ENCODE data around the gene VWA5B1. TPM values are rescaled to one million over a fixed set of nuclear protein-coding genes. Genes with fewer than 3 reads are reported as not detected.

Gene VWA5B1
- polyA plus RNA-seq = 0.40 TPM
- long read RNA-seq, donor 1 = 0 reads
- long read RNA-seq, donor 2 = 0 reads
- long read RNA-seq, donor 3 = 0 reads
- long read RNA-seq, donor 4 = 0 reads
- long read RNA-seq, donor 5 = 0 reads
- long read RNA-seq, donor 6 = 0 reads
- long read RNA-seq, donor 7 = 0 reads
- long read RNA-seq, donor 8 = 0 reads
- long read RNA-seq, donor 9 = 0 reads
- long read RNA-seq, donor 10 = 0 reads
- long read RNA-seq, donor 11 = 0 reads

DNA sequence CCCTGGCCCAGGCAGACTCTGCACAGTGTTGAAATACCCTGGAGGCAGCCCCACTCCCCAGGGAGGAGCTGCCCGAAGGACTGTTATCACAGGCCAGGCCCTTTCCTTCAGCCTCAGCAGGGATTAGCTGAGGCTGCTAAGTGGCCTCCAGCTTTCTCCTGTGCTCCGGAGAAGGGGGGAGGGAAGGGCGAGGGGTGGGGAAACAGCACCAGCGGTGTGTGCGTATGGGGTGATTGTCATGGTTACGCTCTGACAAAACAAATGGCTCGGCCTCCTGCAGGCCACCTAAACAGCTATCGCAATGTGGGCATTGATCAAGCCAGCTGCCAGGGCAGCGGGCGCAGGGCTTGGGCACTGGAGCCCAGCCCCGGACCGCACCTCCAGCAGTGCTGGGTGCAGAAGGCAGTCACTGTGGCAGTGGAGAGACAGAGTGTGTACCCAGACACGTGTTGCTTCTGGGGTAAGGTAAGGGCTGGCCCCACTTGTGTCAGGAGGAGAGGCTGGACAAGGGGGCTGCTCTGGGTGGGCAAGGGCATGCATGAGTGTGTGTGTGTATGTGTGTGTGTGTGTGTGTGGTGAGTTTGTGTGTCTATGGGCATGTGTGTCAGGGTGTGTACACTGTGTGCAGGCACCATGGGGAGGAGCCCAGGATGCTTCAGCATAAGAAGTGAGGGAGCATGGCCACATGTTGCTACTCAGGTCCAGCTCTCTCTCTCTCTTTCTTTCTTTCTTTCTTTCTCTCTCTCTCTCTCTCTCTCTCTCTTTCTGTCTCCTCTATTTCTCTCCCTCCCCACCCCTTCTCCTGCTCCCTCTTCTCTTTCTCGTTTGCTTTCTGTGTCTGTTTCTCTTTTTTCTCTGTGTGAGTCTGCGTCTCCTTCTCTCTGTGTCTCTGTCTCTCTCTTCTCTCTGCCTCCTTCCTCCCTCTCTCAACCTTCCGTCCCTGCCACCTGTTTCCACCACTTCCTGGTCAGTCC is at the start of gene VWA5B1:
Gene VWA5B1, plus strand, starts transcription at position 252 of the 974 bp plus-strand sequence. CDS start 19,727 bp downstream, outside the sequence.
- no CpG with 5 or more reads among the region's 16 CpGs for WGBS (ENCODE audit: insufficient coverage, low lambda C conversion rate)
- DNase-seq = peak; percentile 64 to 78
- Histone ChIP-seq H3K36me3 (ENCODE audit: control insufficient read depth, insufficient read depth, low read length) (no peaks in the 10 kb centered on the region), H3K4me3 (ENCODE audit: low read length) (peak within 1 kb of the TSS; percentile 25), H3K4me1 (ENCODE audit: control insufficient read depth, insufficient read depth, low read length) (peaks cover 14% of the 10 kb centered on the region), H3K27me3 (ENCODE audit: control insufficient read depth, insufficient read depth, low read length) (peaks cover 12% of the 10 kb centered on the region), H3K27ac (ENCODE audit: low read length) (no peak within 1 kb of the TSS), H3K9me3 (ENCODE audit: control insufficient read depth, low read depth, low read length) (no peaks in the 10 kb centered on the region)

- WGBS (ENCODE audit: insufficient coverage, low lambda C conversion rate) = 80% methylated on average over 1 of the region's 37 CpGs
- no peak for DNase-seq
- no peaks in the 10 kb centered on the region for H3K36me3 ChIP-seq (ENCODE audit: control insufficient read depth, insufficient read depth, low read length)
These were observed 47.7 kb upstream of the VWA5B1 start for GRCh38 chr1:20242890-20243479.

DNA sequence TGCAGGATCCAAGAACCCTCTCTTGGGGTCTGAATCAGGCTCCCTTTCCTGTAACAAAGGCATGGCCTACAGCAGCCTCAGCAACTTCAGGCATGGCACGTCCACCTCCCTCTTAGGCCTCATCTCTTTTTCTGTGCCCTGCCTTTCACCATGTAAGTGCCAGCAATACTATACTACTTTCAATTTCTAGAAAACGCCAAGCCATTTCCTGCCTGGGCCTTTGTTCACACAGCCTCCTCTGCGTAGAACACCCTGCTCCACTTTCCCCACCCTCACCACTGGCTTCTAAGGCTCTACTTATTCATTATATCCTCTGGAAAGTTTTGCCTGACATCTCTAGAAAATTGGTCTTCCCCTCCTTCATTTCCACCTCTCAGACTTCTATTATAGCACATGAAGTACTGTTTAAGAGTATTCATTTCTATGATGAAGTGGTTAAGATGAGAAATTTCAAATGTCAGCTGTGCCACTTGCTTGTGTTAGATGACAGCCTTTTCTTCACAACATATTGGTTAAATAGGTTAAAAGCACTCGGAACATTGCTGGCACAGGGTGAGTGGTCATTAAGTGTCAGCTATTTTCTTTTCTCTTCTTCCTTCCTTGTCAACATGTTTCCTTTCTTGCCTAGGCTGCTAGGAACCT is 41.6 kb upstream of the VWA5B1 start:
- DNase-seq = peak in 1 of 2 donors; percentile 24
- peaks cover 26% of the 10 kb centered on the region for H3K4me1 ChIP-seq (ENCODE audit: control insufficient read depth, insufficient read depth, low read length)
- 80% methylated on average over 1 of the region's 4 CpGs for WGBS (ENCODE audit: insufficient coverage, low lambda C conversion rate)
- H3K27me3 ChIP-seq (ENCODE audit: control insufficient read depth, insufficient read depth, low read length) = no peaks in the 10 kb centered on the region
- H3K27ac ChIP-seq (ENCODE audit: low read length) = peak overlapping the region; percentile 87
- H3K4me3 ChIP-seq (ENCODE audit: low read length) = no peak overlapping the region
- H3K9me3 ChIP-seq (ENCODE audit: control insufficient read depth, low read depth, low read length) = no peaks in the 10 kb centered on the region
- no peaks in the 10 kb centered on the region for H3K36me3 ChIP-seq (ENCODE audit: control insufficient read depth, insufficient read depth, low read length)

More at GRCh38 chr1:20242890-20243479, 47.7 kb upstream of the VWA5B1 start:
- Histone ChIP-seq H3K9me3 (ENCODE audit: control insufficient read depth, low read depth, low read length) (peaks cover 4% of the 10 kb centered on the region), H3K27ac (ENCODE audit: low read length) (no peak overlapping the region), H3K4me3 (ENCODE audit: low read length) (no peak overlapping the region), H3K4me1 (ENCODE audit: control insufficient read depth, insufficient read depth, low read length) (no peaks in the 10 kb centered on the region), H3K27me3 (ENCODE audit: control insufficient read depth, insufficient read depth, low read length) (no peaks in the 10 kb centered on the region)

GRCh38 chr1:20250340-20250989 is 40.2 kb upstream of the VWA5B1 start:
- H3K27ac ChIP-seq (ENCODE audit: low read length) = peak overlapping the region; percentile 87
- peaks cover 29% of the 10 kb centered on the region for H3K4me1 ChIP-seq (ENCODE audit: control insufficient read depth, insufficient read depth, low read length)
- WGBS (ENCODE audit: insufficient coverage, low lambda C conversion rate) = no CpG with 5 or more reads among the region's 7 CpGs
- H3K4me3 ChIP-seq (ENCODE audit: low read length) = no peak overlapping the region
- H3K36me3 ChIP-seq (ENCODE audit: control insufficient read depth, insufficient read depth, low read length) = no peaks in the 10 kb centered on the region
- H3K9me3 ChIP-seq (ENCODE audit: control insufficient read depth, low read depth, low read length) = no peaks in the 10 kb centered on the region
- peak; percentile 93 to 96 for DNase-seq
- H3K27me3 ChIP-seq (ENCODE audit: control insufficient read depth, insufficient read depth, low read length) = no peaks in the 10 kb centered on the region

DNA sequence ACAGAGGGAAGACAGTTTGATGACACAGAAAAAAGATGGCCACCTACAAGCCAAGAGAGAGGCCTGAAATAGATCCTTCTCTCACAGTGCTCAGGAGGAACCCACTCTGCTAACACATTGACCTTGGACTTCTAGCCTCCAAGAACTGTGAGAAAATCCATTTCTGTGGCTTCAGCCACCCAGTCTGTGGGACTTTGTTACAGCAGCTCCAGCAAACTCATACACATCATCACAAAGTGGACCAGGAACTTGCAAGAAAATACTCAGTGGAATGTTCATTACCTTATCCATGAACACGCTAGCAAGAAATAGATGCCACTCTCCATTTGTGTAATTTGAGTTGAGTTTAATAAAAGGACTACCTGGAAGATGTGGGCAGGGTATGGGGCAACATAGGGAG is 38.1 kb upstream of the VWA5B1 start:
- H3K9me3 ChIP-seq (ENCODE audit: control insufficient read depth, low read depth, low read length) = no peaks in the 10 kb centered on the region
- H3K27me3 ChIP-seq (ENCODE audit: control insufficient read depth, insufficient read depth, low read length) = no peaks in the 10 kb centered on the region
- DNase-seq = no peak
- no peak overlapping the region for H3K4me3 ChIP-seq (ENCODE audit: low read length)
- peaks cover 35% of the 10 kb centered on the region for H3K4me1 ChIP-seq (ENCODE audit: control insufficient read depth, insufficient read depth, low read length)
- H3K36me3 ChIP-seq (ENCODE audit: control insufficient read depth, insufficient read depth, low read length) = no peaks in the 10 kb centered on the region
- H3K27ac ChIP-seq (ENCODE audit: low read length) = no peak overlapping the region
- no CpG with 5 or more reads among the region's 1 CpG for WGBS (ENCODE audit: insufficient coverage, low lambda C conversion rate)

- Histone ChIP-seq H3K36me3 (ENCODE audit: control insufficient read depth, insufficient read depth, low read length) (no peaks in the 10 kb centered on the region), H3K9me3 (ENCODE audit: control insufficient read depth, low read depth, low read length) (no peaks in the 10 kb centered on the region), H3K4me1 (ENCODE audit: control insufficient read depth, insufficient read depth, low read length) (peaks cover 17% of the 10 kb centered on the region), H3K4me3 (ENCODE audit: low read length) (no peak overlapping the region), H3K27ac (ENCODE audit: low read length) (peak overlapping the region; percentile 59), H3K27me3 (ENCODE audit: control insufficient read depth, insufficient read depth, low read length) (no peaks in the 10 kb centered on the region)
- 10% methylated on average over 2 of the region's 7 CpGs for WGBS (ENCODE audit: insufficient coverage, low lambda C conversion rate)
- DNase-seq = peak; percentile 78 to 85
These were observed 35.0 kb upstream of the VWA5B1 start for GRCh38 chr1:20255666-20256065.

DNA sequence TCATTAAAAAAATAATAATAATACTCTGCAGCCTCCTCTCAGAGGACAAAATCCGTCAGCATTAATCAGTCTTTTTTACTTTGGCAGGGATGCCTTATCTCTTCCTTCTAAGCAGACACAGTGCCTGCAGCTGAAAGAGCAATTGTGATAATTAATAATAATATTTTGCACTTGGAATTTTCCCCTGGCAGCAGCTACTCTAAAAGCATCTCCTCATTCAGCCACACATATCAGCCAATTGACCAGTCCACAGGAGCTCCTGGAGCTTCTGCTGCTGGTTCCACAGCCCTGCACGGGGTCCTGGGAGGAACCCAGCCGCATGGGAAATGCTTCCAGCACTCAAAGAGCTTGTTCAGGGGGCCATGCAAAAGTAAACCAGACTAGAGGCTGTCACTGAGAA is 31.0 kb upstream of the VWA5B1 start:
- no peaks in the 10 kb centered on the region for H3K9me3 ChIP-seq (ENCODE audit: control insufficient read depth, low read depth, low read length)
- peaks cover 9% of the 10 kb centered on the region for H3K4me1 ChIP-seq (ENCODE audit: control insufficient read depth, insufficient read depth, low read length)
- H3K27me3 ChIP-seq (ENCODE audit: control insufficient read depth, insufficient read depth, low read length) = no peaks in the 10 kb centered on the region
- no peaks in the 10 kb centered on the region for H3K36me3 ChIP-seq (ENCODE audit: control insufficient read depth, insufficient read depth, low read length)
- H3K4me3 ChIP-seq (ENCODE audit: low read length) = no peak overlapping the region
- WGBS (ENCODE audit: insufficient coverage, low lambda C conversion rate) = 73% methylated on average over 1 of the region's 3 CpGs
- no peak overlapping the region for H3K27ac ChIP-seq (ENCODE audit: low read length)
- DNase-seq = no peak

- Histone ChIP-seq H3K9me3 (ENCODE audit: control insufficient read depth, low read depth, low read length) (no peaks in the 10 kb centered on the region), H3K27me3 (ENCODE audit: control insufficient read depth, insufficient read depth, low read length) (no peaks in the 10 kb centered on the region), H3K4me1 (ENCODE audit: control insufficient read depth, insufficient read depth, low read length) (peaks cover under 1% of the 10 kb centered on the region), H3K4me3 (ENCODE audit: low read length) (no peak overlapping the region), H3K36me3 (ENCODE audit: control insufficient read depth, insufficient read depth, low read length) (no peaks in the 10 kb centered on the region), H3K27ac (ENCODE audit: low read length) (no peak overlapping the region)
- no peak for DNase-seq
- WGBS (ENCODE audit: insufficient coverage, low lambda C conversion rate) = no CpG with 5 or more reads among the region's 5 CpGs
These were observed 29.6 kb upstream of the VWA5B1 start for GRCh38 chr1:20261095-20261494.

GRCh38 chr1:20262810-20263534 is 27.7 kb upstream of the VWA5B1 start:
- Histone ChIP-seq H3K4me1 (ENCODE audit: control insufficient read depth, insufficient read depth, low read length) (no peaks in the 10 kb centered on the region), H3K4me3 (ENCODE audit: low read length) (no peak overlapping the region), H3K27ac (ENCODE audit: low read length) (no peak overlapping the region), H3K36me3 (ENCODE audit: control insufficient read depth, insufficient read depth, low read length) (no peaks in the 10 kb centered on the region), H3K27me3 (ENCODE audit: control insufficient read depth, insufficient read depth, low read length) (no peaks in the 10 kb centered on the region), H3K9me3 (ENCODE audit: control insufficient read depth, low read depth, low read length) (no peaks in the 10 kb centered on the region)
- WGBS (ENCODE audit: insufficient coverage, low lambda C conversion rate) = no CpG with 5 or more reads among the region's 8 CpGs
- no peak for DNase-seq
